C4-2B (cell line): ENCODE measurements around the gene C14orf119.

ENCODE experiments used
- H3K27ac ChIP-seq: fragments of 450-650 bp; 2 replicates; pipeline ENCODE4 v1.5.1; 2017
- CTCF ChIP-seq: fragments of 450-650 bp; conservative IDR thresholded peaks from 2 replicates; pipeline ENCODE4 v1.5.1; 2017; ENCODE audit warnings: mild to moderate bottlenecking
- ZFX ChIP-seq: fragments of 450-650 bp; IDR thresholded peaks from 2 replicates; pipeline ENCODE4 v1.6.1; 2017

Gene C14orf119

GRCh38 chr14:23080474-23080873 lies 14.8 kb upstream of the C14orf119 start:
- TF ChIP-seq CTCF (no peak), ZFX (no peak)
- no peak overlapping the region for H3K27ac ChIP-seq

GRCh38 chr14:23085458-23085857 lies 9.8 kb upstream of the C14orf119 start:
- no peak overlapping the region for H3K27ac ChIP-seq
- TF ChIP-seq CTCF: no peak
- no peak for TF ChIP-seq ZFX

DNA sequence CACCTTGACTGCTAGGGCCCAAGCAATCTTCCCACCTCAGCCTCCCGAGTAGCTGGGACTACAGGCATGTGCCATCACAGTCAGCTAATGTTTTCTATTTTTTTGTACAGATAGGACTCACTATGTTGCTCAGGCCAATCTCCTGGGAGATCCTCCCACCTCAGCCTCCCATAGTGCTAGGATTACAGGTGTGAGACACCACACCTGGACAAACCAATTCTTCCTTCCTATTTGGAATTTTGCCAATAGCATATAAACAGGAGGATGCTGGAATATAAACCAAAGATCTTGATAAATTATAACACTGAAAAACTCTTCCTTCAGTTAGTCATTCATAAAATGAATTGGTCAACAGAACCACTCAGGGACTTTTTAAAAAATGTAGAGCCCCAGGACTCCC lies 8.7 kb upstream of the C14orf119 start:
- TF ChIP-seq ZFX (no peak), CTCF (no peak)

DNA sequence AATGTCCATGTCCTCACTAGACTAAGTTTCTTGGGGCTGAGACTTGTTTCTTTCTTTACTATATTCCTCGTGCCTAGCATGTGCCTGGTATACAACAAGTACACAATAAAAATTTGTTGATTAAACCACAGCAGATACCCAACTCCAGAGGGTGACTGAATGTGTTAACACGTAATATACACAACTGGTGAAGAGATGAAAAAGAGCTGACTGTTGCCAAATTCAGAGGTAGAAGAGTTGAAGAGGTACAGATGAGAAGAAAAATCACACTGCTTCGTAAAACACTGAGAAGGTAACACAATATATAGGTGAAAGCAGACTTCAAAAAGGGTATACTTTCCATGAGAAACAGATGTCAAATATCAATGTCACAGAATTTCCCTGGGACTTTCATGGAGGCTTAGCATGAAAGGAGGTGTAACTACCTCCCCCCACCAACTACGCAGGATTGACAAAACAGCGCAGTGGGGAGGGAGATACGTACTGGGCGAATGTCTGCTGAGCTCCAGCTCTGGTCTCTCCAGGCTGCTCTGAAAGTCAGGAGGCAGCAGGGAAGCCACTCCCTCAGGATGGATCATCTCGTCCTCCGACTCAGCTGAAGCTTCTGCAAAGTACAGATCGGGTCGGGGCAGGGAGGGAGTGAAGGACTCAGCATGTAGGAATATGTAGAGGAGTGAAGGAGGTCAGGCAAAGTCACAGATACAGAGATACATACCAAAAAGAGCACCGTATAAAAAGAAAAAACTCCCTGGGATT lies 5.6 kb upstream of the C14orf119 start:
- TF ChIP-seq ZFX (no peak), CTCF (no peak)
- H3K27ac ChIP-seq: peak overlapping the region; percentile 52

More for the DNA sequence above, 8.7 kb upstream of the C14orf119 start:
- no peak overlapping the region for H3K27ac ChIP-seq

DNA sequence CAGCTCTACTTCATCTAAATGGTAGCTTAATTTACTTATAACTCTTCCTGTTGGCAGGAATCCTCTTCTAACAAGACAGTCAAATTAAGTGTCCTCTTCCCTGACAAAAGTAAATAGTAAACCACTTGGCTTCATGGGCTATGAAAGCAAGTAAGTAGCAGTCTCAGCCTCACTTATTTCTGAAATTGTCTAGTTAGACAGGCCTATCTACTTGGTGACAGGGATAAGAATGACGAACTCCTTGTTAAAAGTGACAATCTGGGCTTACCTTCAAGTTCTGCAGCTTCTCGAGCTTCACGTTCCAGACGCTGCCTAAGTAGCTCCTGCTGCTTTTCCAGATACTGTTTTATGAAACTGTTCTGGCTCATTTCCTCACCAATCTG lies 5.1 kb upstream of the C14orf119 start:
- TF ChIP-seq CTCF (no peak), ZFX (no peak)
- peak overlapping the region; percentile 52 for H3K27ac ChIP-seq

DNA sequence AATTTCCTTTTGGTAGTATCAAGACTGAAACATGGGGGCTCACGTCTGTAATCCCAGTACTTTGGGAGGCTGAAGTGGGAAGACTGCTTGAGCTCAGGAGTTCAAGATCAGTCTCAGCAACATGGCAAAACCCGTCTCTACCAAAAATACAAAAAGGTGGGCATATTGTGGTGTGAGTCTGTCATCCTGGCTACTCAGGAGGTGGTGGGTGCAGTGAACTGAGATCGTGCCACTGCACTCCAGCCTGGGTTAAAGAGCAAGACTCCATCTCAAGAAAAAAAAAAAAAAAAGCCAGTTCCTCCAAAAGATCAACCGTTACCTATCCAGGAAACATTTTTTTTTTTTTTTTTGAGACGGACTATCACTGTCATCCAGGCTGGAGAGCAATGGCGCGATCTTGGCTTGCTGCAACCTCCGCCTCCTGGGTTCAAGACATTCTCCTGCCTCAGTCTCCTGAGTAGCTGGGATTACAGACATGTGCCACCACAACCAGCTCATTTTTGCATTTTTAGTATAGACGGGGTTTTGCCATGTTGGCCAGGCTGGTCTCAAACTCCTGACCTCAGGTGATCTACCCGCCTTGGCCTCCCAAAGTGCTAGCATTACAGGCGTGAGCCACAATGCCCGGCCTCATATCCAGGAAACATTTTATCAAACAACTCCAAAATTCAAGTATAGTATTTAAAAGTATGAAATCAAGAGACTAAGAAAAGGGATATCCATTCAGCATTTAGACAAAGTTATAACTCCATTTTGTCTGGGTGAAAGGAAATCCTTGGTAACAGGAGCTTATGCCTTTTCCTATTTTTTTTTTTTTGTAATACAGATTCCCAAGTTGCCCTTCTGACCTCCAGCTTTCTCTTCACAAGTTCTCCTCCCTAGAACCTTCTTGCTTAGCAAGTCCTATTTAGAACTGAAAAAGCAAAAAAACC lies 3.7 kb upstream of the C14orf119 start:
- TF ChIP-seq CTCF (no peak), ZFX (no peak)
- H3K27ac ChIP-seq: no peak overlapping the region

GRCh38 chr14:23093104-23093503 lies 2.2 kb upstream of the C14orf119 start:
- H3K27ac ChIP-seq: no peak overlapping the region
- no peak for TF ChIP-seq CTCF
- no peak for TF ChIP-seq ZFX
